H1 (cell line): ENCODE data around the gene ADCY9. TPM values are rescaled to one million over a fixed set of nuclear protein-coding genes. Genes with fewer than 3 reads are reported as not detected.

Source experiments
- CTCF ChIA-PET: fragments of 300-600 bp; sonication (Branson Sonifier 250); formaldehyde crosslinking; loops from one replicate; lab custom pipeline; 2021; ENCODE audit not compliant: partially characterized antibody; lab: Charles Lee
- POLR2A ChIA-PET: fragments of 300-600 bp; sonication (Branson Sonifier 250); formaldehyde crosslinking; loops from one replicate; lab custom pipeline; 2021; ENCODE audit warnings: inconsistent platforms; ENCODE audit not compliant: partially characterized antibody; lab: Charles Lee
- DNase-seq, 2 experiments: peaks; one replicate each; pipeline versions ENCODE4 v3.0.0 to v3.0.0-alpha.2; 2010 to 2022; ENCODE audit warnings: low spot score in 2 of 2, low read depth in 1 of 2, mixed read lengths in 1 of 2
- FAIRE-seq: peaks from 2 replicates; lab custom pipeline; 2011; peaks lifted over from hg19 to GRCh38; lab: Jason Lieb, UNC
- H2AFZ ChIP-seq: 2 replicates; pipeline ENCODE4 v1.8.1; 2012; ENCODE audit warnings: low read length, inconsistent platforms
- H2AK5ac ChIP-seq: 2 replicates; pipeline ENCODE4 v1.6.1; 2013; ENCODE audit warnings: low read depth, low read length
- H2BK120ac ChIP-seq: replicated peaks from 2 replicates; pipeline ENCODE3; 2013; ENCODE audit warnings: low read depth, low read length, inconsistent platforms
- H2BK12ac ChIP-seq: 2 replicates; pipeline ENCODE4 v1.6.1; 2013; ENCODE audit warnings: low read depth, low read length
- H2BK15ac ChIP-seq: 2 replicates; pipeline ENCODE4 v1.6.1; 2013; ENCODE audit warnings: low read length
- H2BK20ac ChIP-seq: 2 replicates; pipeline ENCODE4 v1.6.1; 2013; ENCODE audit warnings: low read length
- H2BK5ac ChIP-seq: 2 replicates; pipeline ENCODE4 v1.6.1; 2013; ENCODE audit warnings: low read depth, low read length
- H3K14ac ChIP-seq: 2 replicates; pipeline ENCODE4 v1.6.1; 2013; ENCODE audit warnings: inconsistent platforms; ENCODE audit not compliant: insufficient read length
- H3K18ac ChIP-seq: 2 replicates; pipeline ENCODE4 v1.6.1; 2013; ENCODE audit warnings: low read length; ENCODE audit errors: extremely low read depth
- H3K23ac ChIP-seq: 2 replicates; pipeline ENCODE4 v1.6.1; 2013; ENCODE audit warnings: inconsistent platforms; ENCODE audit not compliant: insufficient read length
- H3K23me2 ChIP-seq: 2 replicates; pipeline ENCODE4 v1.6.1; 2013; ENCODE audit warnings: low read depth, low read length
- H3K27ac ChIP-seq: 2 replicates; pipeline ENCODE4 v1.6.1; 2011; ENCODE audit warnings: low read depth, low read length, inconsistent platforms
- H3K27me3 ChIP-seq, 4 experiments: replicated peaks in 1 of 4; 1 replicate in 1 of 4; 2 replicates in 3 of 4; pipeline versions ENCODE4 v1.6.1 to v1.8.1; 2011 to 2013; ENCODE audit warnings: low read length in 3 of 4, mild to moderate bottlenecking in 3 of 4, inconsistent platforms in 2 of 4, mixed read lengths in 2 of 4, moderate library complexity in 1 of 4; ENCODE audit not compliant: control insufficient read depth in 3 of 4, insufficient read depth in 3 of 4; ENCODE audit errors: extremely low read depth in 1 of 4
- H3K36me3 ChIP-seq, 4 experiments: 2 replicates each; pipeline versions ENCODE4 v1.6.1 to v1.8.1; 2011 to 2013; ENCODE audit warnings: mild to moderate bottlenecking in 4 of 4, low read length in 3 of 4, moderate library complexity in 2 of 4, control low read depth in 1 of 4, inconsistent platforms in 1 of 4; ENCODE audit not compliant: insufficient read depth in 4 of 4, control insufficient read depth in 2 of 4
- H3K4ac ChIP-seq: replicated peaks from 2 replicates; pipeline ENCODE3; 2013; ENCODE audit warnings: low read length, low read depth, mixed read lengths, inconsistent platforms; ENCODE audit not compliant: insufficient read length
- H3K4me1 ChIP-seq, 4 experiments: replicated peaks in 1 of 4; 1 replicate in 1 of 4; 2 replicates in 3 of 4; pipeline versions ENCODE4 v1.6.1 to v1.8.1; 2011 to 2013; ENCODE audit warnings: low read length in 3 of 4, inconsistent platforms in 2 of 4, mixed read lengths in 1 of 4; ENCODE audit not compliant: insufficient read depth in 4 of 4, control insufficient read depth in 3 of 4
- H3K4me2 ChIP-seq, 2 experiments: 2 replicates each; pipeline versions ENCODE4 v1.6.1 to v1.8.1; 2011 to 2013; ENCODE audit warnings: low read depth in 2 of 2, low read length in 2 of 2, control low read depth in 1 of 2, inconsistent platforms in 1 of 2, mild to moderate bottlenecking in 1 of 2; ENCODE audit not compliant: insufficient read depth in 1 of 2
- H3K4me3 ChIP-seq, 4 experiments: fragments of 200-600, 300-600 bp in 1 of 4; sonication (generic), shearing (Covaris generic), sonication (Bioruptor Twin) in 1 of 4; 2 replicates each; pipeline versions ENCODE4 v1.5.1 to v1.8.1; 2011 to 2016; ENCODE audit warnings: low read length in 4 of 4, low read depth in 3 of 4, control low read depth in 2 of 4, inconsistent platforms in 2 of 4, mild to moderate bottlenecking in 2 of 4, mixed read lengths in 1 of 4, moderate library complexity in 1 of 4; ENCODE audit not compliant: insufficient read depth in 2 of 4; ENCODE audit errors: extremely low read depth in 1 of 4
- H3K56ac ChIP-seq: replicated peaks from 2 replicates; pipeline ENCODE3; 2013; ENCODE audit warnings: low read depth, mild to moderate bottlenecking, mixed read lengths, low read length, inconsistent platforms; ENCODE audit not compliant: insufficient read length
- H3K79me1 ChIP-seq: 2 replicates; pipeline ENCODE4 v1.6.1; 2013; ENCODE audit warnings: low read depth, low read length, control low read depth
- H3K79me2 ChIP-seq, 2 experiments: 2 replicates each; pipeline versions ENCODE4 v1.6.1 to v1.8.1; 2012 to 2013; ENCODE audit warnings: low read length in 2 of 2, mild to moderate bottlenecking in 2 of 2, inconsistent platforms in 1 of 2; ENCODE audit not compliant: insufficient read depth in 2 of 2, control insufficient read depth in 1 of 2
- H3K9ac ChIP-seq, 4 experiments: replicated peaks in 1 of 4; 1 replicate in 1 of 4; 2 replicates in 3 of 4; pipeline versions ENCODE4 v1.6.1 to v1.8.1; 2011 to 2013; ENCODE audit warnings: low read depth in 3 of 4, low read length in 3 of 4, control low read depth in 2 of 4, mild to moderate bottlenecking in 2 of 4, moderate library complexity in 2 of 4, inconsistent platforms in 1 of 4; ENCODE audit errors: extremely low read depth in 1 of 4
- H3K9me3 ChIP-seq, 2 experiments: 2 replicates each; pipeline versions ENCODE4 v1.6.1 to v1.8.1; 2012 to 2013; ENCODE audit warnings: mild to moderate bottlenecking in 2 of 2, moderate library complexity in 2 of 2, control low read depth in 1 of 2, inconsistent platforms in 1 of 2, low read depth in 1 of 2, low read length in 1 of 2, mixed read lengths in 1 of 2; ENCODE audit not compliant: insufficient read depth in 2 of 2
- H4K20me1 ChIP-seq, 2 experiments: replicated peaks in 1 of 2; 2 replicates each; pipeline versions ENCODE3 to v1.8.1; 2011 to 2013; ENCODE audit warnings: inconsistent platforms in 2 of 2, low read length in 2 of 2, mild to moderate bottlenecking in 1 of 2; ENCODE audit not compliant: insufficient read depth in 2 of 2, control insufficient read depth in 1 of 2
- H4K5ac ChIP-seq: 2 replicates; pipeline ENCODE4 v1.6.1; 2013; ENCODE audit warnings: low read length, low read depth, mixed read lengths, inconsistent platforms; ENCODE audit not compliant: insufficient read length
- H4K8ac ChIP-seq: 2 replicates; pipeline ENCODE4 v1.8.0; 2013; ENCODE audit warnings: mild to moderate bottlenecking, moderate library complexity, low read length, inconsistent platforms; ENCODE audit not compliant: insufficient read depth; ENCODE audit errors: extremely low read depth
- H4K91ac ChIP-seq: replicated peaks from 2 replicates; pipeline ENCODE3; 2013; ENCODE audit warnings: low read length, mixed read lengths, inconsistent platforms; ENCODE audit not compliant: insufficient read length
- ASH2L ChIP-seq: fragments of 200-600, 300-600 bp; sonication (generic); IDR thresholded peaks from one replicate; pipeline ENCODE4 v1.7.1; 2017; ENCODE audit warnings: low read length
- ATF3 ChIP-seq: IDR thresholded peaks from 2 replicates; pipeline ENCODE4 v1.6.1; 2011; ENCODE audit warnings: low read depth, mild to moderate bottlenecking, low read length; ENCODE audit not compliant: insufficient read depth
- CEBPB ChIP-seq: IDR thresholded peaks from 2 replicates; pipeline ENCODE4 v1.6.1; 2012; ENCODE audit warnings: low read depth, low read length
- CTCF ChIP-seq, 3 experiments: IDR thresholded peaks; 1 replicate in 2 of 3; 2 replicates in 1 of 3; pipeline versions ENCODE4 v1.5.1 to v1.6.1; 2011; ENCODE audit warnings: low read length in 3 of 3, mild to moderate bottlenecking in 3 of 3, inconsistent platforms in 2 of 3, low read depth in 1 of 3, moderate library complexity in 1 of 3; ENCODE audit not compliant: insufficient read depth in 1 of 3; ENCODE audit errors: control extremely low read depth in 1 of 3
- HDAC6 ChIP-seq: IDR thresholded peaks from one replicate; pipeline ENCODE4 v1.7.1; 2012; ENCODE audit warnings: low read depth, mild to moderate bottlenecking, inconsistent platforms, low read length, moderate library complexity
- MAFK ChIP-seq: IDR thresholded peaks from 2 replicates; pipeline ENCODE4 v1.6.1; 2012; ENCODE audit warnings: low read depth, mild to moderate bottlenecking, improper control_type of control experiment, low read length
- MAX ChIP-seq: IDR thresholded peaks from 2 replicates; pipeline ENCODE4 v1.6.1; 2012; ENCODE audit warnings: inconsistent platforms
- RAD21 ChIP-seq, 2 experiments: IDR thresholded peaks in 1 of 2; conservative IDR thresholded peaks in 1 of 2; 2 replicates each; pipeline ENCODE4 v1.6.1; 2011; ENCODE audit warnings: low read depth in 2 of 2, low read length in 2 of 2, improper control_type of control experiment in 1 of 2, inconsistent platforms in 1 of 2, mild to moderate bottlenecking in 1 of 2, moderate library complexity in 1 of 2
- RBBP5 ChIP-seq: IDR thresholded peaks from 2 replicates; pipeline ENCODE4 v1.7.1; 2012; ENCODE audit warnings: low read depth, mild to moderate bottlenecking, inconsistent platforms, low read length, moderate library complexity, borderline replicate concordance
- SP1 ChIP-seq: IDR thresholded peaks from 2 replicates; pipeline ENCODE4 v1.6.1; 2011; ENCODE audit warnings: low read depth, low read length
- WGBS, 2 experiments: shearing (Covaris generic) in 1 of 2; methylation state at CpG; one replicate each; pipeline versions ENCODE4 v1.1.6 to v1.1.7; 2013 to 2015; ENCODE audit warnings: low lambda C conversion rate in 2 of 2, mixed read lengths in 2 of 2, inconsistent platforms in 1 of 2, low coverage in 1 of 2, missing lambda C conversion rate in 1 of 2; ENCODE audit not compliant: insufficient replicate concordance in 2 of 2, insufficient coverage in 1 of 2, insufficient read length in 1 of 2; ENCODE audit errors: extremely low coverage in 1 of 2, missing lambda C conversion rate in 1 of 2; 5-methylcytosine and 5-hydroxymethylcytosine counted together
- polyA plus RNA-seq, 7 experiments: library from polyadenylated mRNA; depleted of rRNA in 3 of 7; stranded (reverse) in 5 of 7; unstranded in 2 of 7; fragments of >200 nt in 5 of 7; fragments of 200-250 nt in 2 of 7; gene quantifications; 1 replicate in 5 of 7; 2 replicates in 1 of 7; 4 replicates in 1 of 7; pipeline versions ENCODE4 v1.2.1 to v1.2.3, GENCODE V29; 2011 to 2013; ENCODE audit warnings: missing spikeins in 2 of 7, mixed read lengths in 2 of 7
- total RNA-seq: library from RNA; stranded (reverse); fragmentation: NEBNext Ultra II Directional; extraction: Animal tissue kit (Norgen Biotek cat#: 25700); gene quantifications from 2 replicates; pipeline ENCODE4 v1.2.1, GENCODE V29; 2021

The ADCY9 gene
- total and polyA plus RNA-seq, 2 of the 8 experiments (the other 6 are each of a cell fraction or from before 2014, with no cell fraction given): 5.4 to 13.1 TPM

- no peaks in the 10 kb centered on the region for H3K4me1 ChIP-seq
- no peaks in the 10 kb centered on the region for H4K20me1 ChIP-seq
- no peak overlapping the region for H3K4ac ChIP-seq
- no peak overlapping the region for H3K9ac ChIP-seq
- H3K23ac ChIP-seq: no peak overlapping the region
- no peak overlapping the region for H2BK120ac ChIP-seq
- no peak overlapping the region for H2AK5ac ChIP-seq
- FAIRE-seq (no peak), DNase-seq (no peak)
- no peaks in the 10 kb centered on the region for H3K79me2 ChIP-seq
- WGBS, 2 experiments: 76% methylated on average over 9 of the region's 9 CpGs; no CpG with 5 or more reads in 1 of the 2 experiments
- no peak overlapping the region for H4K91ac ChIP-seq
- H3K27ac ChIP-seq: no peak overlapping the region
- no peak overlapping the region for H3K14ac ChIP-seq
- H3K4me2 ChIP-seq: no peak overlapping the region
- no peak overlapping the region for H2AFZ ChIP-seq
- no peak overlapping the region for H3K56ac ChIP-seq
- H2BK5ac ChIP-seq: 0 out of 2 replicates have a peak overlapping the region, but pooled peaks have one; percentile 9
- ChIA-PET POLR2A (interaction anchor here (0.5 to 1.7 kb wide), 4 partner anchors 8 to 200 kb away, joined by 3 to 4 read pairs (median 3); no protein-coding TSS in a partner anchor), CTCF (interaction anchor here (0.5 to 3.8 kb wide), 5 partner anchors 12 to 378 kb away, joined by 4 to 14 read pairs (median 5); no protein-coding TSS in a partner anchor)
- no peaks in the 10 kb centered on the region for H3K9me3 ChIP-seq
- H2BK12ac ChIP-seq: no peak overlapping the region
- no peaks in the 10 kb centered on the region for H3K23me2 ChIP-seq
- H3K36me3 ChIP-seq: no peaks in the 10 kb centered on the region
- no peaks in the 10 kb centered on the region for H3K27me3 ChIP-seq
- H4K5ac ChIP-seq: no peak overlapping the region
- H2BK20ac ChIP-seq: no peak overlapping the region
- no peak overlapping the region for H3K4me3 ChIP-seq
- H4K8ac ChIP-seq: no peak overlapping the region
- H2BK15ac ChIP-seq: no peak overlapping the region
- H3K18ac ChIP-seq: no peak overlapping the region; the same call in 1 of the 2 replicates
- no peaks in the 10 kb centered on the region for H3K79me1 ChIP-seq
- TF ChIP-seq RAD21 (IDR thresholded peaks at IDR 0.05 in 1 of 2, conservative IDR thresholded peaks at IDR 0.05 in 1 of 2; ENCODE audit: low read depth in 2 of 2, low read length in 2 of 2): no peak
- TF ChIP-seq ATF3: no peak
- TF ChIP-seq RBBP5: no peak
- no peak for TF ChIP-seq MAFK
- TF ChIP-seq CTCF (IDR thresholded peaks at IDR 0.05; ENCODE audit: control extremely low read depth in 1 of 3, insufficient read depth in 1 of 3, low read depth in 1 of 3, low read length in 3 of 3): no peak
- TF ChIP-seq CEBPB: no peak
- TF ChIP-seq SP1: no peak
- TF ChIP-seq MAX: no peak
- no peak for TF ChIP-seq HDAC6
- no peak for TF ChIP-seq ASH2L
These were observed 163.5 kb downstream of the ADCY9 start for GRCh38 chr16:3952737-3953131.
